OCI-LY7 (cell line): ENCODE results near the gene DENND1A.

Source experiments
- EZH2phosphoT487 ChIP-seq: fragments of 200-600 bp; sonication (generic); IDR thresholded peaks from 2 replicates; pipeline ENCODE4 v1.6.1; 2018; ENCODE audit warnings: low read depth, borderline replicate concordance, mild to moderate bottlenecking, mixed run types, antibody characterized with exemption, low read length, moderate library complexity, mixed read lengths
- TF ChIP-seq, protein P1 (sequence below): fragments of 200-600 bp; sonication (generic); conservative IDR thresholded peaks from 2 replicates; pipeline ENCODE4 v1.5.1; 2014; ENCODE audit warnings: mild to moderate bottlenecking, antibody characterized with exemption, low read length, moderate library complexity, mixed read lengths

DNA sequence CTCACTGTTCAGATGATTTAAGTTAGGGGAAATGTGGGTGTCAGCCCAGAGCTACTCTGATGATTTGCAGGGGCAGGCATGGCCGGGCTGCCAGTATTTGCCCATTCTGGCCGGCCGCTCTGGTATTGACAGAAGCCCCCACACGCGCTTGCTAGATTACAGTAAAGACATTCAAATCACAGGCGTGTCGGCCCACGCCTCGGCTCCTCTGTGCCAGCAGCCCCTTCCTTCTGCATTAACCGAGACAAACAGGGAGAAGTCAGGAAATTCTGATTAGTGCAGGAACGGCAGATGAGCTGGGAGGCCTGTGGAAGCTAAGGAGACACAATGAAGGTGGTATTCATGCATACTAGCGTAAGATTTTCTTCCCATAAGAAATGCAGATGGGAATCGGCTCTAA is 460.6 kb downstream of the DENND1A start:
- TF ChIP-seq, protein P1, sequence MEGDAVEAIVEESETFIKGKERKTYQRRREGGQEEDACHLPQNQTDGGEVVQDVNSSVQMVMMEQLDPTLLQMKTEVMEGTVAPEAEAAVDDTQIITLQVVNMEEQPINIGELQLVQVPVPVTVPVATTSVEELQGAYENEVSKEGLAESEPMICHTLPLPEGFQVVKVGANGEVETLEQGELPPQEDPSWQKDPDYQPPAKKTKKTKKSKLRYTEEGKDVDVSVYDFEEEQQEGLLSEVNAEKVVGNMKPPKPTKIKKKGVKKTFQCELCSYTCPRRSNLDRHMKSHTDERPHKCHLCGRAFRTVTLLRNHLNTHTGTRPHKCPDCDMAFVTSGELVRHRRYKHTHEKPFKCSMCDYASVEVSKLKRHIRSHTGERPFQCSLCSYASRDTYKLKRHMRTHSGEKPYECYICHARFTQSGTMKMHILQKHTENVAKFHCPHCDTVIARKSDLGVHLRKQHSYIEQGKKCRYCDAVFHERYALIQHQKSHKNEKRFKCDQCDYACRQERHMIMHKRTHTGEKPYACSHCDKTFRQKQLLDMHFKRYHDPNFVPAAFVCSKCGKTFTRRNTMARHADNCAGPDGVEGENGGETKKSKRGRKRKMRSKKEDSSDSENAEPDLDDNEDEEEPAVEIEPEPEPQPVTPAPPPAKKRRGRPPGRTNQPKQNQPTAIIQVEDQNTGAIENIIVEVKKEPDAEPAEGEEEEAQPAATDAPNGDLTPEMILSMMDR, result no peak
- TF ChIP-seq EZH2phosphoT487, result no peak
